ENCODE measurements around the gene EFCAB7.
"Not testable (repeated sequence)": the region's sequence is repeated elsewhere in the genome, so short reads cannot be mapped to it uniquely, and the experiment has no call there.

The EFCAB7 gene

GRCh38 chr1:63557365-63557987 lies 34.2 kb downstream of the EFCAB7 start:
- peak; percentile 3 for DNase-seq

GRCh38 chr1:63559357-63559756 lies 36.0 kb downstream of the EFCAB7 start:
- no peak for DNase-seq

GRCh38 chr1:63563745-63564144 lies 40.4 kb downstream of the EFCAB7 start:
- DNase-seq = no peak

GRCh38 chr1:63569068-63569467 lies 45.7 kb downstream of the EFCAB7 start:
- DNase-seq = no peak

- DNase-seq = no peak
These were observed 46.5 kb downstream of the EFCAB7 start for GRCh38 chr1:63569640-63570316.

GRCh38 chr1:63572686-63573085 lies 49.4 kb downstream of the EFCAB7 start:
- DNase-seq = not testable (repeated sequence)

GRCh38 chr1:63574203-63574796 lies 51.0 kb downstream of the EFCAB7 start:
- DNase-seq = not testable (repeated sequence)

GRCh38 chr1:63575340-63575826 lies 52.1 kb downstream of the EFCAB7 start:
- no peak for DNase-seq

- DNase-seq = not testable (repeated sequence)
These were observed 63.0 kb downstream of the EFCAB7 start for GRCh38 chr1:63586326-63586725.

- DNase-seq = no peak
These were observed 66.8 kb downstream of the EFCAB7 start for GRCh38 chr1:63590166-63590560.

GRCh38 chr1:63592536-63593302 lies 69.4 kb downstream of the EFCAB7 start:
- DNase-seq = no peak

- peak; percentile 79 for DNase-seq
These were observed 70.1 kb downstream of the EFCAB7 start, which contains the start of gene PGM1 for GRCh38 chr1:63593303-63593885. Gene PGM1, plus strand, starts transcription at chr1:63593411. Its CDS starts 78 bp downstream, at chr1:63593489.

- DNase-seq = peak; percentile 77
These were observed 70.7 kb downstream of the EFCAB7 start for GRCh38 chr1:63593886-63594605.

GRCh38 chr1:63595435-63595834 lies 72.1 kb downstream of the EFCAB7 start:
- DNase-seq = no peak

GRCh38 chr1:63599799-63600198 lies 76.5 kb downstream of the EFCAB7 start:
- no peak for DNase-seq

GRCh38 chr1:63600248-63600647 lies 76.9 kb downstream of the EFCAB7 start:
- DNase-seq = no peak

- DNase-seq = no peak
These were observed 77.7 kb downstream of the EFCAB7 start for GRCh38 chr1:63601061-63601460.

- no peak for DNase-seq
These were observed 78.1 kb downstream of the EFCAB7 start for GRCh38 chr1:63601463-63601862.

GRCh38 chr1:63601912-63602311 lies 78.6 kb downstream of the EFCAB7 start:
- no peak for DNase-seq

- no peak for DNase-seq
These were observed 79.3 kb downstream of the EFCAB7 start for GRCh38 chr1:63602629-63603028.

GRCh38 chr1:63603810-63604209 lies 80.5 kb downstream of the EFCAB7 start:
- no peak for DNase-seq

GRCh38 chr1:63607322-63607721 lies 84.0 kb downstream of the EFCAB7 start:
- no peak for DNase-seq

All from activated naive CD4-positive, alpha-beta T cell treated with Interleukin-2 at 50 U/mL for 16 hours (primary cell).